ENCODE results near the gene ZNF610.
"Not testable (repeated sequence)": the region's sequence is repeated elsewhere in the genome, so short reads cannot be mapped to it uniquely, and the experiment has no call there.

The ZNF610 gene

DNA sequence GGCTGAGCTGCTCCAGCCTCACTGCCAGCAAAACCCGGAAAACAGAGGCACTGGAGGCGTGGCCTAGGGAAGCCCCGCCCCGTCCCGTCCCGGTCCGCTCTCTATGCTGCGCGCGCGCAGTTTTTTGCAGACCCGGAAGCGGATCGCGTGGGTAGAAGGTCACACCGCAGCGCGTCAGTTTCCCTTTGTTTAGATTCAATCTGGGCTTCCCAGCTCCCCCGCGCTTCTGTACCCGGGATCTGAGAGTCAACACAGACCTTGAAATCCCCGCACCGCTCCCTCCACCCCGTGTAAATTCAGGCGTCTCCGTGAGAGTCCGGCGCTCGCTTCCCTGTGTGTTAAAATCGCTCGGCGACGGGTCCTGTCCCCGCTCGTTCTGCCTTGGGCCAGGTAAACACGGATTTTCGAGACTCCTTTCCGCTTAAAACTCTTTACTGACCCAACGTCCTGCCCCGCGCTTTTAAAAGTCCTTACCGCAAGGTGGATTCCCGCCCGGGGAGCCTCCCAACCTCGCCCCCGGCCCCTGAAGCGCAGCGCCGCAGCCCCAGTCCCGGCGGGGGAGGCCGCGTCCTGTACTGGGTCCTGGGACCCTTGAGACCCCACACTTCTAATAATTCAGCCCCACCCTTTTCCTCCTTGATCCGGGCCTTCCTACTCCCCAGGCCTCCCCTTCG lies at the start of gene ZNF610:
ZNF610 (plus strand) TSS at position 127 of the 674 bp plus-strand sequence. CDS start 12,930 bp downstream, outside the sequence.
- peak; percentile 9 for DNase-seq

DNA sequence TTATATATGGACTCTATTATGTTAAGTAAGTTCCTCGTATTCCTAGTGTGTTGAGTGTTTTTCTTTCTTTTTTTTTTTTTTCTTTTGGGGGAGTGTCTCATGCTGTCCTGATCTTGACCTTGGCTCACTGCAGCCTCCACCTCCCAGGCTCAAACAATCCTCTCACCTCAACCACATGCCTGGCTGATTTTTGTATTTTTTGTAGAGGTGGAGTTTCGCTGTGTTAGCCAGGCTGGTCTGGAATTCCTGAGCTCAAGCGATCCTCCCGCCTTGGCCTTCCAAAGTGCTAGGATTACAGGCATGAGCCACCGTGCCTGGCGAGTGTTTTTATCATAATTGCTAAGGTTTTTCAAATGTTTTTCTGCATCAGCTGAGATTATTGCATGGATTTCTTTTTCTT lies 49.8 kb upstream of the ZNF610 start:
- no peak for DNase-seq

- DNase-seq = no peak
These were observed 44.3 kb upstream of the ZNF610 start for GRCh38 chr19:52291781-52292180.

DNA sequence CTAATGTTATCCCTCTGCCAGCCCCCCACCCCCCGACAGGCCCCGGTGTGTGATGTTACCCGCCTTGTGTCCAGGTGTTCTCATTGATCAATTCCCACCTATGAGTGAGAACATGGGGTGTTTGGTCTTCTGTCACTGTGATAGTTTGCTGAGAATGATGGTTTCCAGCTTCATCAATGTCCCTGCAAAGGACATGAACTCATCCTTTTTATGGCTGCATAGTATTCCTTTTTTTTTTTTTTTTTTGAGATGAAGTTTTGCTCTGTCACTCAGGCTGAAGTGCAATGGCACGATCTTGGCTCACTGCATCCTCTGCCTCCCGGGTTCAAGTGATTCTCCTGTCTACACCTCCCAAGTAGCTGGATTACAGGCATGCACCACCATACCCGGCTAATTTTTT lies 43.1 kb upstream of the ZNF610 start:
- not testable (repeated sequence) for DNase-seq

DNA sequence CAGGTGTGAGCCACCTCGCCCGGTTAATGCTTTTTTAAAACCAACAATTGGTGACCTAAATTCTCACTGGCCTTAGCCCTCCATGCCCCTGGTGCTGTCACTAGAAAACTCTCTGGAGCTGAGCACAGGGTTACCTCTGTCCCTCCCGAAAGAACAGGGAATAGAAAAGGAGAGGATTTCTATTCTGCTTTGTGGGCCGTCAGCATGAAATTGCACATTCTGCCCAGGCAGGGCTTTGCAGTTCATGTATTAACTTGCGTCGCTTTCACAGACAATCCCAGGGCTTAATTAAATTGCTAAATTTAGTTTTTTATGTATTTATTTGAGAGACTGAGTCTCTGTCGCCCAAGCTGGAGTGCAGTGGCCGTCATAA lies 39.7 kb upstream of the ZNF610 start:
- DNase-seq = no peak

DNA sequence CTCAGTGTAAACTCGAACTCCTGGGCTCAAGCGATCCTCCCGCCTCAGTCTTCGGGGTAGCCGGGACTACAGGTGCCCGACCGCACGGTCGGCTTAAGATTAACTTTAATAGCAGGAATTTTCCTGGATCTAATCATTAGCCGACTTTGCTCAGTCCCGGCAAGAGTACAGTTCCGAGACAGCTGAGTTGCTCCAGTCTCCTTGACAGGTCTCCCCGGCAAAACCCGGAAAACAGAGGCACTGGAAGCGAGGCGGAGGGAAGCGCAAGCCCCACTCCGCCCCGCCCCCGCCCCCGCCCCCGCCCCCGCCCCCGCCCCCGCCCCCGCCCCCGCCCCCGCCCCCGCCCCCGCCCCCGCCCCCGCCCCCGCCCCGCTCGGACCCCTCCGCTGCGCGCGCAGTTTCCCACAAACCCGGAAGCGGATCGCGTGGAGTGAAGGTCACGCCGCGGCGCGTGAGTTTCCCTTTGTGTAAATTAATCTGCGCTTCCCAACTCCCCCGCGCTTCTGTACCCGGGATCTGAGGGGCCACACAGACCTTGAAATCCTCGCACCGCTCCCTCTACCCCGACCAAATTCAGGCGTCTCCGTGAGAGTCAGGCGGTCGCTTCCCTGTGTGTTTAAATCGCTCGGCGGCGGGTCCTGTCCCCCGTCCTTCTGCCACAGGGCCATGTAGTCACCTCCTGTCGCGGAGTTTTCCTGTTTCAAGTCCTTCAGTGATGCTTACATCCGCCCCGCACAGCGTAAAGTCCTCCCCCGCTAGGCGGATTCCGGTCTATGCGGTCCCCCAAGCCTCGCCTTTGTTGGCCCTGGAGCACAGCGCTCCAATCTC lies 39.1 kb upstream of the ZNF610 start, which contains the start of gene ZNF480:
ZNF480 (plus strand) TSS at position 397 of the 828 bp plus-strand sequence. CDS start 3,244 bp downstream, outside the sequence.
- peak; percentile 3 for DNase-seq

DNA sequence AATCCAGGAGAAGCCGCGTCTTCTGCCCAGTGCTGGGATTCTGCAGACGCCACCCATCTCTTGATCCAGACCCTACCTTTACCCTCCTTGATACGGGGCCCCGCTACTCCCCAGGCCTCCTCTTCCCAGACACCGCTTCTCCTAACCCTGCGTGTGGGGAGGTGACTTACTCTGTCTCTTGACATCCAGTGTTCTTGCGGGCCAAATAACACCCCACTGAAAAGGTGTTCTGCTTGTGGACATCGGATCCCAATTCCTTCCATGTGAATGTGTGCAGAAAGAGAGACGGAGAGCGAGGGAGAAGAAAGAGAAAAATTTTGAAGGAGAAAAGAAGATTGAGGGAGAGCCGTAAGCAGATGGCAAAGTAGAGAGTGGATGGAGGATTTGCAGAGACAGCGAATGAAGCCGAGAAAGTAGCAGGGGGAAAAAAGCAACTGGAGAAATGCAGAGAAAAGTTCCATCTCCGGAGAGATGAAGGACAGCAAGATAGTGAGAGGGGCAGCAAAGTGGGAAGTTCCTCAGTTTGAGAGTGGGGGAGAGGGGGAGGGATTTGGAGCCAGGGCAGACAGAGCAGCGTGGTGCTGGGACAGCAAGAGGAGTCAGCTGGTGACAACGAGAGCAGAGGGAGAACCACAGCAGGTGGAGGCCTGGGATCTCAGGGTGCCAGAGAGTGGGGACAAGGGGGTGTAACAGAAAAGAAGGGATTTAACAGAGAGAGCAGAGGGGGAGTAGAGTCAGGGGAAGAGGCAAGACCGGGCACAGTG lies 38.3 kb upstream of the ZNF610 start:
- DNase-seq = no peak

GRCh38 chr19:52307275-52307674 lies 28.8 kb upstream of the ZNF610 start:
- DNase-seq = no peak

GRCh38 chr19:52322429-52322828 lies 13.6 kb upstream of the ZNF610 start:
- no peak for DNase-seq

DNA sequence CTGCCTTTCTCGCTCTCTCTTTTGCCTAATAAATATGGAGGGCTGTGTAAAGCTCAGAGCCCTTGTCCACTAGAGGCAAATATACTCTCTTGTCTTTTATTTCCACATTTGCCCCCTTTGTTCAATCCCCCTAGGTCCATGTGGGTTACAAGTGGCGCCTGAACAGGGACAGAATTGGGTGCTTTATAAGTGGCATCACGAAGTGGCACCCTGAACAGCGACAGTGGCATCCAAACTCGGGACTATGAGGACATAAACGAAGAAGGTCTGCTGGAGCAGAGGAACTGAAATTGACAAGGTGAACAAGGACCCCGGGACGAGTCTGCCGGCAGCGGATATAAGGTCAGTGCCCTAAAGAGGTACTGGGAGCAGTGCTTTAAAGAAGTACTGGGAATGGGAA lies 4.3 kb upstream of the ZNF610 start:
- no peak for DNase-seq

DNA sequence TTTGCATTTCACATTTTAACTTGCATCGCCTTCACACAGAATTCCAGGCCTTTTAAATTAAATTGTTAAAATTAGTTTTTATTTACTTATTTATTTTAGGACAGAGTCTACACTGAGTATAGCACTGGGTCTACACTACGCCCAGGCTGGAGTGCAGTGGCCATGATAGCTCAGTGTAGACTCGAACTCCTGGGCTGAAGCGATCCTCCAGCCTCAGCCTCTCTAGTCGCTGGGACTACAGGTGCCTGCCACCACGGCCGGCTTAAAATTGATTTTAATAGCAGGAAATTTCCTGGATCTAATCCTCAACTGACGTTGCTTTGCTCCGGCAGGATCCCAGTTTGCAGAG lies 301 bp upstream of the ZNF610 start:
- DNase-seq = no peak

DNA sequence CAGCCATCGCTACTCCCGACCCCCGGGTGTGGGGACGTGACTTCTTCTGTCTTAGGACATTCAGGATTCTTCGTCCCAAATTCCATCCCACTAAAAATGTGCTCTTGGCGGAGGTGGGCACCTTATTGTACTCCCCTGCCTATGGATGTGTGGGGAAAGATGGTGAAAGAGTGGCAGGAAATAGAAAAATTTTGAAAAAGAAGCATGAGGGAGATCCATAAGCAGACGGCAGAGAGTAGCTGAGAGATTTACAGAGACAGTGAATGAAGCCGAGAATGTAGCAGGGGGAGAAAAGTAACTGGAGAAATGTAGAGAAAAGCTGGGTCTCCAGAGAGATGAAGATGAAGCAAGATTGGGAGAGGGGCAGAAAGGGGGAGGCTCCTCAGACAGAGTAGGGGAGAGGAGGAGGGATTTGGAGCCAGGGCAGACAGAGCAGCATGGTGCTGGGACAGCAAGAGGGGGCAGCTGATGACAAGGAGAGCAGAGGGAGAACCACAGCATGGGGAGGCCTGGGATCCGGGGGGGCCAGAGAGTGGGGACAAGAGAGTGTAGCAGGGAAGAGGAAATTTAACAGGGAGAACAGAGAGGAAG lies 843 bp downstream of the ZNF610 start:
- DNase-seq = no peak

DNA sequence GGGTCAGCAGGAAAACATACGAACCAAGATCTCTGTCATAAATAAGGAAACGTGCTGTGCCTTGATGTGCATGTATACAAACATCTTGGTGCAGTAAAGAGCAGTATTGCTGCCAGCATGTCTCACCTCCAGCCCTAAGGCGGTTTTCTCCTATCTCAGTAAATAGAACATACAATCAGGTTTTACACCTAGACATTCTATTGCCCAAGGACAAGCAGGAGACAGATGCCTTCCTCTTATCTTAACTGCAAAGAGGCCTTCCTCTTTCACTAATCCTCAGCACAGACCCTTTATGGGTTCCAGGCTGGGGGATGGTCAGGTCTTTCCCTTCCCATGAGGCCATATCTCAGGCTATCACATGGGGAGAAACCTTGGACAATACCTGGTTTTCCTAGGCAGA lies 3.0 kb downstream of the ZNF610 start:
- DNase-seq = not testable (repeated sequence)

DNA sequence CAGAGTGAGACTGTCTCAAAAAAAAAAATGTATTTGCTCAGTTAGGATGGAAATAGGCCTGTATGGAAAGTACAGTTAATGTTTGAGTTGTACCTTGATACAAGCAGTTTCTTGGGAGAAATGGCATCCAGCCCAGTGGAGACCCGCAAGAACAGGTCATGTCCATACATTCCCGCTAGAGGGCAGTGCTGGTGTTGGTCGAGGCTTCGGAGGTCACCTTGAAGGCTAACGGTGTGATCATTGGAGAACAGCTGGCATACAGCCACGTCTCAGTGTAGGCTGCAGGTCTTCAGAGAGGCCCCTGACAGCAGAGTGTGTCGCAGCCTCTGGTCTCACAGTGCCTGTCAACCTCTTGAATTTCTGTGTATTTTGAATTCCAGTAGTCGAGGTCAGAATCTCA lies 7.5 kb downstream of the ZNF610 start:
- DNase-seq = peak; percentile 70

GRCh38 chr19:52345162-52345561 lies 9.1 kb downstream of the ZNF610 start:
- DNase-seq = no peak

GRCh38 chr19:52351512-52351911 lies 15.5 kb downstream of the ZNF610 start:
- no peak for DNase-seq

DNA sequence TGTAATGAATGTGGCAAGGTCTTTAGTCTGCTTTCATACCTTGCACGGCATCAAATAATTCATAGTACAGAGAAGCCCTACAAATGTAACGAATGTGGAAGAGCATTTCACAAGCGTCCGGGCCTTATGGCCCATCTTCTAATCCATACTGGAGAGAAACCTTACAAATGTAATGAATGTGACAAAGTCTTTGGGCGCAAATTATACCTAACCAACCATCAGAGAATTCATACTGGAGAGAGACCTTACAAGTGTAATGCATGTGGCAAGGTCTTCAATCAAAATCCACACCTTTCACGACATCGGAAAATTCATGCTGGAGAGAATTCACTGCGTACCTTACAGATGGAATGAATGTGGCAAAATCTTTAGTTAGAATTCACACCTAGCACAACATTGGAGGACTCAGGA lies 30.4 kb downstream of the ZNF610 start:
- DNase-seq = no peak

GRCh38 chr19:52369559-52370340 lies 33.7 kb downstream of the ZNF610 start, which contains the start of gene ZNF880:
Gene ZNF880 (plus strand): TSS chr19:52369923. CDS start chr19:52369966, 43 bp downstream.
- DNase-seq = peak; percentile 45

GRCh38 chr19:52370341-52370710 lies 34.3 kb downstream of the ZNF610 start:
- DNase-seq = no peak

DNA sequence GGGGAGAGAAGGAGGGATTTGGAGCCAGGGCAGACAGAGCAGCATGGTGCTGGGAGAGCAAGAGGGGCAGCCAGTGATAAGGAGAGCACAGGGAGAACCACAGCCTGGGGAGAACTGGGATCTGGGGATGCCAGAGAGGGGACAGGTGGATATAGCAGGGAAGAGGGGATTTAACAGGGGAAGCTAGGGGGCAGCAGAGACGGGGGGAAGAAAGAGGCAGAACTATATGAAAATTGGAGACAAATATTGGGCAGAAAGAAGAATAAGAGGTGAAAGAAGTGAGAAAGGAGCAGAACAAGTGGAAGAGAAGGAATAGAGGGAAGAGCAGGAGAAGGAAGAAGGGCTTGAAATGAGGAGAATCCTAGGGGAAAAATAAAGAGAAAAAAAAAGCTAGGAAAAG lies 55.1 kb downstream of the ZNF610 start:
- DNase-seq = no peak

GRCh38 chr19:52397310-52398080 lies 61.5 kb downstream of the ZNF610 start, which contains the start of gene ZNF528:
Gene ZNF528 (plus strand): TSS chr19:52397849. CDS start chr19:52402014, 4,165 bp downstream.
- no peak for DNase-seq

Measured in NCI-H187 treated with DMSO at 0.1 percent for 48 hours (cell line).